HEK293 (cell line): ENCODE results near the gene SNUPN.

ENCODE experiments used
- CTCF ChIP-seq: fragments of 450-650 bp; formaldehyde crosslinking; IDR thresholded peaks from 2 replicates; pipeline ENCODE4 v1.5.1; 2016; ENCODE audit warnings: missing biosample characterization, missing genetic modification characterization
- EGR2 ChIP-seq: fragments of 450-650 bp; formaldehyde crosslinking; IDR thresholded peaks from 2 replicates; pipeline ENCODE4 v1.5.1; 2016; ENCODE audit warnings: low read depth, missing biosample characterization, missing genetic modification characterization
- KLF1 ChIP-seq: fragments of 450-650 bp; formaldehyde crosslinking; IDR thresholded peaks from 2 replicates; pipeline ENCODE4 v1.5.1; 2016; ENCODE audit warnings: missing biosample characterization, missing genetic modification characterization
- PATZ1 ChIP-seq: fragments of 450-650 bp; formaldehyde crosslinking; IDR thresholded peaks from 2 replicates; pipeline ENCODE4 v1.5.1; 2016; ENCODE audit warnings: missing biosample characterization, missing genetic modification characterization
- PRDM10 ChIP-seq: fragments of 450-650 bp; formaldehyde crosslinking; IDR thresholded peaks from 2 replicates; pipeline ENCODE4 v1.5.1; 2016; ENCODE audit warnings: missing biosample characterization, missing genetic modification characterization
- SP3 ChIP-seq: fragments of 450-650 bp; formaldehyde crosslinking; IDR thresholded peaks from 2 replicates; pipeline ENCODE4 v1.5.1; 2016; ENCODE audit warnings: missing biosample characterization, missing genetic modification characterization
- YY1 ChIP-seq: fragments of 450-650 bp; formaldehyde crosslinking; IDR thresholded peaks from 2 replicates; pipeline ENCODE4 v1.5.1; 2018; ENCODE audit warnings: missing biosample characterization, missing genetic modification characterization
- ZBTB10 ChIP-seq: fragments of 450-650 bp; formaldehyde crosslinking; IDR thresholded peaks from 2 replicates; pipeline ENCODE4 v1.5.1; 2016; ENCODE audit warnings: missing biosample characterization, missing genetic modification characterization
- ZBTB17 ChIP-seq: fragments of 450-650 bp; formaldehyde crosslinking; IDR thresholded peaks from 2 replicates; pipeline ENCODE4 v1.5.1; 2016; ENCODE audit warnings: missing biosample characterization, missing genetic modification characterization
- ZBTB44 ChIP-seq: fragments of 450-650 bp; IDR thresholded peaks from 2 replicates; pipeline ENCODE4 v1.5.1; 2018; ENCODE audit warnings: missing biosample characterization, mild to moderate bottlenecking, missing genetic modification characterization
- ZFHX2 ChIP-seq: fragments of 450-650 bp; formaldehyde crosslinking; conservative IDR thresholded peaks from 2 replicates; pipeline ENCODE4 v1.5.1; 2016; ENCODE audit warnings: missing biosample characterization, missing genetic modification characterization
- ZNF184 ChIP-seq: fragments of 450-650 bp; IDR thresholded peaks from 2 replicates; pipeline ENCODE4 v1.5.1; 2018; ENCODE audit warnings: missing biosample characterization, mild to moderate bottlenecking, missing genetic modification characterization
- ZNF2 ChIP-seq: fragments of 450-650 bp; formaldehyde crosslinking; IDR thresholded peaks from 2 replicates; pipeline ENCODE4 v1.5.1; 2016; ENCODE audit warnings: missing biosample characterization, missing genetic modification characterization
- ZNF366 ChIP-seq: fragments of 450-650 bp; formaldehyde crosslinking; conservative IDR thresholded peaks from 2 replicates; pipeline ENCODE4 v1.5.1; 2016; ENCODE audit warnings: missing biosample characterization, missing genetic modification characterization
- ZNF37A ChIP-seq: fragments of 450-650 bp; IDR thresholded peaks from 2 replicates; pipeline ENCODE4 v1.5.1; 2018; ENCODE audit warnings: missing biosample characterization, missing genetic modification characterization
- ZNF398 ChIP-seq: fragments of 450-650 bp; formaldehyde crosslinking; IDR thresholded peaks from 2 replicates; pipeline ENCODE4 v1.5.1; 2017; ENCODE audit warnings: missing biosample characterization, missing genetic modification characterization
- ZNF596 ChIP-seq: fragments of 450-650 bp; IDR thresholded peaks from 2 replicates; pipeline ENCODE4 v1.5.0; 2018; ENCODE audit warnings: missing biosample characterization, mild to moderate bottlenecking, missing genetic modification characterization, moderate library complexity
- ZNF600 ChIP-seq: fragments of 450-650 bp; formaldehyde crosslinking; IDR thresholded peaks from 2 replicates; pipeline ENCODE4 v1.5.1; 2016; ENCODE audit warnings: missing biosample characterization, missing genetic modification characterization
- ZNF621 ChIP-seq: fragments of 450-650 bp; formaldehyde crosslinking; IDR thresholded peaks from 2 replicates; pipeline ENCODE4 v1.5.1; 2017; ENCODE audit warnings: missing biosample characterization, missing genetic modification characterization
- ZNF629 ChIP-seq: fragments of 450-650 bp; formaldehyde crosslinking; IDR thresholded peaks from 2 replicates; pipeline ENCODE4 v1.5.1; 2017; ENCODE audit warnings: missing biosample characterization, missing genetic modification characterization
- ZNF654 ChIP-seq: fragments of 450-650 bp; formaldehyde crosslinking; IDR thresholded peaks from 2 replicates; pipeline ENCODE4 v1.5.1; 2016; ENCODE audit warnings: low read depth, missing biosample characterization, missing genetic modification characterization
- ZNF670 ChIP-seq: fragments of 450-650 bp; formaldehyde crosslinking; IDR thresholded peaks from 2 replicates; pipeline ENCODE4 v1.5.1; 2016; ENCODE audit warnings: missing biosample characterization, missing genetic modification characterization, low read depth
- ZNF785 ChIP-seq: fragments of 450-650 bp; formaldehyde crosslinking; IDR thresholded peaks from 2 replicates; pipeline ENCODE4 v1.5.1; 2016; ENCODE audit warnings: missing biosample characterization, missing genetic modification characterization

SNUPN gene

GRCh38 chr15:75578948-75579920 is 46.3 kb downstream of the SNUPN start, which contains the start of gene PTPN9 (continued):
- TF ChIP-seq ZNF398 (tag by site-specific recombination), result peak; percentile 99
- TF ChIP-seq ZFHX2, result peak; percentile 61
- no peak for TF ChIP-seq ZNF600
- no peak for TF ChIP-seq ZBTB17 (tag by site-specific recombination)
- 0 out of 2 replicates have a peak, but pooled peaks have one; percentile 24 for TF ChIP-seq ZNF184 (tag by site-specific recombination)
- no peak for TF ChIP-seq ZNF654 (tag by site-specific recombination)
- TF ChIP-seq ZNF621 (tag by site-specific recombination), result no peak
- peak; percentile 79 for TF ChIP-seq CTCF
- no peak for TF ChIP-seq ZNF785
- no peak for TF ChIP-seq ZNF670 (tag by site-specific recombination)
- 0 out of 2 replicates have a peak, but pooled peaks have one; percentile 33 for TF ChIP-seq ZNF629
- TF ChIP-seq EGR2 (tag by site-specific recombination), result peak; percentile 47
- 0 out of 2 replicates have a peak, but pooled peaks have one; percentile 15 for TF ChIP-seq ZNF366 (tag by site-specific recombination)
- 0 out of 2 replicates have a peak, but pooled peaks have one; percentile 22 for TF ChIP-seq SP3 (tag by site-specific recombination)
- 0 out of 2 replicates have a peak, but pooled peaks have one; percentile 21 for TF ChIP-seq KLF1
- 0 out of 2 replicates have a peak, but pooled peaks have one; percentile 15 for TF ChIP-seq YY1
- peak; percentile 62; the same call in 1 of the 2 replicates for TF ChIP-seq ZNF596
- peak; percentile 80 for TF ChIP-seq PRDM10 (tag by site-specific recombination)
- TF ChIP-seq ZNF2 (tag by site-specific recombination), result 0 out of 2 replicates have a peak, but pooled peaks have one; percentile 22
- peak; percentile 87 for TF ChIP-seq PATZ1
- TF ChIP-seq ZBTB10 (tag by site-specific recombination), result 0 out of 2 replicates have a peak, but pooled peaks have one; percentile 12
- 0 out of 2 replicates have a peak, but pooled peaks have one; percentile 11 for TF ChIP-seq ZNF37A
- TF ChIP-seq ZBTB44 (tag by site-specific recombination), result 0 out of 2 replicates have a peak, but pooled peaks have one; percentile 2
